ENCODE measurements around the gene POLK.
"Not testable (repeated sequence)": the region's sequence is repeated elsewhere in the genome, so short reads cannot be mapped to it uniquely, and the experiment has no call there.

The POLK gene

DNA sequence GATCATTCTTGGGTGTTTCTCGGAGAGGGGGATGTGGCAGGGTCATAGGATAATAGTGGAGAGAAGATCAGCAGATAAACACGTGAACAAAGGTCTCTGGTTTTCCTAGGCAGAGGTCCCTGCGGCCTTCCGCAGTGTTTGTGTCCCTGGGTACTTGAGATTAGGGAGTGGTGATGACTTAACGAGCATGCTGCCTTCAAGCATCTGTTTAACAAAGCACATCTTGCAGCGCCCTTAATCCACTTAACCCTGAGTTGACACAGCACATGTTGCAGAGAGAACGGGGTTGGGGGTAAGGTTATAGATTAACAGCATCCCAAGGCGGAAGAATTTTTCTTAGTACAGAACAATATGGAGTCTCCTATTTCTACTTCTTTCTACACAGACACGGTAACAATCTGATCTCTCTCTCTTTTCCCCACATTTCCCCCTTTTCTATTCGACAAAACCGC, 99.2 kb downstream of the POLK start:
- DNase-seq (ENCODE audit: low read depth), result not testable (repeated sequence)

DNA sequence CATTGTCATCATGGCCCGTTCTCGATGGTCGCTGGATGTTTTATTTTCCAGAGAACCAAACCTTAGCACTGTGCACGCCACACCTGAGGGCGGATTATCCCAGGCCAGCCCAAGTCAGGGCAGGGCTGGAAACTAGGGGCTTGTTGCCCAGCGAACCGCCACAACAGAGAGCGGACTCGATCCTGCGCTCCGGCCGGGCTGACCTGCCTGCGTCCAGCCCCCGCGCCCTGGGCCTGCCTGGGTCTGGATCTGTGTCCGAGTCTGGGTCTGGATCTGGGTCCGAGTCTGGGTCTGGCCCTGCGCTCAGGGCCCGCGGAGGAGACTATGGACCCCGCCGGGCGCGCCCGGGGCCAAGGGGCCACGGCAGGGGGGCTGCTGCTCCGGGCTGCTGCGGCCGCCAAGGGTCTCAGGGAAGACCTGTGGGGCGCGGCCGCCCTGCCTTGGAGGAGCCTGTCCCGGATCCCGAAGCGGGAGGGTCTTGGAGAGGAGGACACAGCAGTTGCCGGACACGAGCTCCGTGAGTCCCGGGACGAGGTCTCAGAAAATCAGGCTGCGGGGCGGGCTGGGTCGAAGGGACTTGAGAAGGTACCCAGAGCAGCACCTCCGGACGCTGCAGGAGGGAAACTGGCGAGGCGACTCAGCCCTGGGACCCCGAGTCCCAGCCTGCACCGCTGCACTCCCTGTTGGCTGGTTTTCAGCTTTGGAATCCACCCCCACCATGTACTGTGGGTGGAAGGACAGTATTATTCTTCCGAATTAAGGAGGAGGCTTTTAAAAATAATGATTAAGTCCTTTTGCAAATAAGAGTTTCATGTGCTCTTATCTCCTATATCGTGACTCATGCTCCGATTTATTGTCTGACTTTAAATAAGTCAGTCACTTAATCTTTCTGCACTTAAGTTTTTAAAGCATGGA, 99.9 kb downstream of the POLK start, which contains the start of gene ANKDD1B:
TSS of gene ANKDD1B (plus strand) at position 143 of the 915 bp plus-strand sequence. CDS start at position 325, 182 bp downstream.
- DNase-seq (ENCODE audit: low read depth), result no peak

DNA sequence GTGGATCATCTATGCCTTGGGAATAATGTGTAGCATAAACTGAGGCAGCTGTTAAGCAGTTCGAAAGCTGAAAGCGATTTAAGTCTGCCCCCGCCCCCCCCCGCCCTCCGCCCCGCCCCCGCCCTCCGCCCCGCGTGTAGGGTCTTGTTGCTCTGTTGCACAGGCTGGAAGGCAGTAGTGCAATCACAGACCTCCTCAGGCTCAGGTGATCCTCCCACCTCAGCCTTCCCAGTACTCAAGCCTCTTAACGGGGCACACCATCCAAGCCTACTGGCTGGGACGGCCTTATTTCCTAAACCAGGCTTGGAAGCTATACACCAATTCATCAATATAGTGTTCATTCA, 100.5 kb downstream of the POLK start:
- no peak for DNase-seq (ENCODE audit: low read depth)

DNA sequence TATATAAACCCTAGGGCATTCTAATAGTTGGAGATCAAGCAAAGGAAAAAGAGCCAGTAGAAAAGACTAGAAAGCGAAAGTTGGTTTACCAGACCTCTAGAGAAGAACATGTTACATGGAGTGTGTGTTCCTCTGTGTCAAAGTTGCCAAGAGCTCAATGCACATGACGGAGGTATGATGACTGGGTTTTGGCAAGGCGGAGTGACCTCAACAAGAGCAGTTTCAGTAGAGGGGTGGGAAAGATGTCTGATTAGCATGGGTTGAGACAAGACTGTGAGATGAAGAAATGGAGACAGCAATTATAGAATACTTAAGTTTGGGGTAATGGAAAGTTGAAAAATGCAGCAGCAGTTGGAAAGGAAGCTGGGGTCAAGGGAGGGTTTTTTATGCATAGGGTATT, 101.2 kb downstream of the POLK start:
- no peak for DNase-seq (ENCODE audit: low read depth)

DNA sequence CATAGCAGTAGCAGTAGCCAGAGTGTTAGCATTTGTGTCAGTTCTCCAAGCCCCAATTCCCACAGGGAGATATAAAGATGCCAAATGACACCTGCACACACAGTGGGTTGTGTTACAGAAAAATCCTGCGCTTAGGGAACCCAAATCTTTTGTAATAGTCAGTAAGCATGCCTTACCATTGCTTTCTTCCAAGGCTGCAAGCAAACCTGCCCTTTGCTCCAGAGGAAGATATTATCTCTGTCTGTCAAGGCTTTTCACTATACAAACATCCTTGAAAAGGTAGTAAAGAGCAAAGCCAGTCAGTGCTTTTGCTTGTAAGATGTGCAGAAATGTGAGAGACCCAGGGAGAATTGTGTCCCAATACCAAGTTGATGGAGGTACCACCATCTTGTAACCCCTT, 102.5 kb downstream of the POLK start:
- DNase-seq (ENCODE audit: low read depth), result no peak

DNA sequence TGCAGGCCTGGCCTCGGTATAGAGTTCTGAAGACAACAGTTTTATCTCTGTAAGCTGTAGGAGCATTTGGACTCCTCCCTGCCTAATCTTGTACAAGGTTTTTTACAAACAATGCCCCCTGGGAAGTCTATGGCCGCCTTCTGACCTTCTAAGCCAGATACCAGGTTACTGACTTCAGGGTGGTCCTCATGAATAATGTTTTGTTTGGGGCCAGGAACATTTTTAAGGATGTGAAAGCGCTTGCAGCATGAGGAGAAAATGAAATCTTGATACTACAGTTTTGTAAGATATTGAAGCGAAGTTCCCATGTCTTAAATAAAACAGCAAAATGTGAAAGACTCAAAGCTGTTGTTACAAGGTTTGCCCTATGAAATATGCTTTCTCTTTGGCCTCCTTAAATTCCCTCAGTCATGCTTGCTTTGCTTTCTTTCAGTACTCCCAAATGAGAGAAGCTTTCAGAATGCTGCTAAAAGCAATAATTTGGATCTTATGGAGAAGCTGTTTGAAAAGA, 104.7 kb downstream of the POLK start:
- DNase-seq (ENCODE audit: low read depth), result no peak

DNA sequence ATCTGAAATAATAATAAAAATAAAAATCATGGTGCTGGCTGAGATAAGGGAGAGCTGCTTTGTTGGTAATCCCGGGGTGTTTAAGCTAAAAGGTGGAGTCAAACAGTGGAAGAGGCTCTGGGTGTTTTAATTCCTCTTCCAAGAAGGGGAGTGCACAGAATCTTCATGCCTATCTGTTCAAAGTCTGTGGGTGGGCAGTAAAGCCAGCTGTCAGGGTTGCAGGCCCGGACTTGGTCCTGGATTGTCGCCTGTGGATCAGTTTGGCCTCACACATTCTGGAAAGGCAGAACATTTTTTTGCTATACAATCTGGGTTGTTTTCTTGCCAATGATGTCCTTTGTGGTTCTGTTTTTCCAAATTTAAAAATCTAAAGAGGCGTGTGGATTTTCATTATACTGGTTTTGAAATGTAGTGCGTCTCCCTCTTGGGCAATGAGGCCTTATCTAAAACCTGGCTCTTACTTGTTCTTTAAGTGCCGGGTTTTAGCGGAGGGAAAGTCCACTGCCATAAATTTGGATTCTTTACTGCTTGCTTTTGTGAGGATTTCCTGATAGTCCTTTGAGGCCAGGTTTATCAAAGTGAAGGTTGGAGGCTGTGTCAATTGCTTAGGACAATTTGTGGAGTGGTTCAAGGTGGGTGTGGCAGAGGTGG, 105.4 kb downstream of the POLK start:
- DNase-seq (ENCODE audit: low read depth), result no peak

DNA sequence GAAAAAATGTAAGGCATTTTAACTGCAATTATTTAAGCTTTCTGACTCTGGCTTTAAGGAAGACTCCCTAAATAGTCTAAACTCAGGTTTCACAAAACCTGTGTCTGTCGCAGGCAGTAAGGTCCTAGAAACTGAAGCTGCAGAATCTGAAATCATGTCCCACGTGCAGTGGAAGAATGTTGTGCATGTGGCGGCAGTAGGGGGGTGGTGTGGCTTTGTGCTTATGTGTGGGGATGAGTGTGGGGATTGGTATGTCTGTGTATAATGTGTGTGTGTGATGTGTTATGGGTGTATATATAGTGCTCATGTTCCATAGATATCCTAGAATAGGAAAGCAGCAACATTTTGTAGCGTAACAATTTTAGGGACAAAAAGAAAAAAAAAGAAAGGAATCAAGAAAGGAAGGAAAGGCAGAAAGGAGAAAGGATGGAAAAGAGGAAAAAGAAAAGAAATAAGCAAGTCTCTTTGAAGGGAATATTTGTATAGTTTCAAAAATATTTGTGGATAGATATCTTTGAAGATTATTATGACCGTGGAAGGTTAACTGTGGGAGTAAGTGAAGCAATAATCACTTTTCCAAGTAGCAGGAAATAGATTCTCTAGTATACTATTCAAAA, 106.2 kb downstream of the POLK start:
- DNase-seq (ENCODE audit: low read depth), result no peak

DNA sequence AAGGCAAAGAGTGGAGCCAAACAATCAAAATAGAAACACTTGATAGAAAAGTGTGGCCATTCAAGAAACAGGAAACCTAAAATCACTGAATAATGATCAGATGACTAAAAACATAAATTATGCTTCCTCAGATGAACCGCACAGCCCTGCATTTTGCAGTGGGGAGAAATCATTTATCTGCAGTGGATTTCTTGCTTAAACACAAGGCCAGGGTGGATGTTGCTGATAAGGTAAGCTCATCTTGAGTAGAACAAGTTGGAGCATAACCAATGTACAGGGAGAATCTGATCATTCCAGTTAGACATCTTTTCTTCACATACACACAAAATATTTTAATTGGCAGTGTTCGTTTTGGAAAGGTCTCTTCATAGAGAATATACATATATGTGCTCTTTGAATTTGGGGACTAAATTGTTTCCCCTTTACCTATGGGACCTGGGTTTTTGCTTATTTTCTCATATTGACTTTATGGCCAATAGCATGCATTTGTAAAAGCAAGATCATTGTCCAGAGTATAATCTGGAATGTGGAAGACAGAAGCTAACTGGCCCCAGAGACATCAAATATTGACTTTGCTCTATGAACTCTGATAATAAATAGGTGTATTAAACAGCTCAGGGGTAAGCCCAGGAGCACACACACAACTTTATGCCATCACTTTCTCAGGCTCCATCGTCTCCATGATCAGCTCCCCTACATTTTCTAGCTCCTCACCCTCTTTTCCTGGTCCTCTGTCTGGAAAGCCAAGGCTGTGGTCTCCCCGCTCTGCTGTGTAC, 108.7 kb downstream of the POLK start:
- no peak for DNase-seq (ENCODE audit: low read depth)

DNA sequence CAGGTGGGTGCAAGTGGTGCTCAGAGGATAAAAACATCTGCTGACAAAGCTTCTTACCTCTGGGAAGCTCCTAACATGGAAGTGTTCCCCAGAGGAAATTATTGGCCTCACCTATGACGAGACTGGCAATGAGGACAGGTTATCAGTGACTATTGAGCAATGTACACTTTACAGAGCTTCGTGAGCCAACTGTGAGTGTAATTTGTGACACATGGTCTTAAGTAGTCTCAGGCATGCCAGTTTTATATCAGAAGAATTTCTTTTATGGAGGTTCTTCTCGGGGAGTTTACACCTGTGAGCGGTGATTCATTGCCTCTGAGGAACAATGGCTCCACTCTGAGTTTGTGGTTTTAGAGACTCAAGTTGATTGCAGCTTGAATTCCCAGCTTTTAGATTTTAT, 110.9 kb downstream of the POLK start:
- DNase-seq (ENCODE audit: low read depth), result no peak

DNA sequence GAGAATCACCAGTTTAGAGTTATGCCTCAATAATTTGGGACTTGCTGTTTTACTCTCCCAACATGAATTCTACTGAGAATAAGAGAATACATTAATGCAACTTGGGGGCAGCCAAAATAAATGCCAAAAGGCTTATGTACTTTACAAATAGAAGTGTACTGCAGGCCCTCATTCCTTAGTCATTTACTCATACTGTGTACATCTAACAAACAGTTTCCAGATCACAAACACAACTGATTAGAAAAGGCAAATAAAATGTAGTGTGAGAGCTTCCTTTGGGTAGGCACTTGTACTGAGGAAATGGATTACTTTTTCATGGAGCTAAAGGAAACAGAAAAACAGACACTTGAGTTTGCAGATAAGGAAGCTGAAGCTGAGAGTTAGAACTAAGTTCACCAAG, 112.2 kb downstream of the POLK start:
- DNase-seq (ENCODE audit: low read depth), result no peak

DNA sequence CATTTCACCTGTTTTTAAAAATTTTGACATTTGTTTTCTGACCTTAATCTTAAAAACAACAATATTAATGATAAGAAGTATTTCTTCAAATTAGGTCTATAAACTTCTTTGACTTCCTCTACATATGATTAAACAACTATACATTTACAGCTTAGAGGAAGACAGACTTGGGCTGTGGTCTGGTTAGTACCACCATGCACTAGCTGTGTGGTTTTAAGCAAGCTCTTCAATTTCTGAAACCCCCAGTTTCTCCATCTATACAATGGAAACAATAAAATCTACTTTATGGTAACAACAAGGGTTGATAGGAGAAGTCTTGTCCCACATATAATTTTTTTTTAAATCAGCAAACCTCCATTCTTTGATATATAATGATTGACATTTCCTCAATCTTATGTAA, 115.3 kb downstream of the POLK start:
- no peak for DNase-seq (ENCODE audit: low read depth)

DNA sequence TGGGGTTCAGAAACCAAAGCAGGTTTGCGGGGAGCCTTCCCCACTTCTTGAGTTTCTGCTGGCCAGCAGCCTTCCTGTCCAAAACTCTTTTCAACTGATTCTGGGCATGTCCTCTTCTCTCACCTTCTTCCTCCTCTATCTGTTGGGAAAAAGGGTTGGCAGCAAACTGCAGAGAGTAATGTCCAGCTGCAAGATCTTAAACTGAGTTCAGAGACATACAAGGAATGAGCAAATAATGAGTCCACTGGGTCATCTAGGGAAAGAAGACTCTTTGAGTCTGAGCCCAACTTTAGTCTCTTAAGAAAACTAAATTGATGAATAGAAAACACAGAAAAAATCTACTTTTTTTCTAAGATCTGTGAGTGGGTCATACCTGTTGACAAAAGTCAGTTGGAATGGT, 116.1 kb downstream of the POLK start:
- DNase-seq (ENCODE audit: low read depth), result no peak

DNA sequence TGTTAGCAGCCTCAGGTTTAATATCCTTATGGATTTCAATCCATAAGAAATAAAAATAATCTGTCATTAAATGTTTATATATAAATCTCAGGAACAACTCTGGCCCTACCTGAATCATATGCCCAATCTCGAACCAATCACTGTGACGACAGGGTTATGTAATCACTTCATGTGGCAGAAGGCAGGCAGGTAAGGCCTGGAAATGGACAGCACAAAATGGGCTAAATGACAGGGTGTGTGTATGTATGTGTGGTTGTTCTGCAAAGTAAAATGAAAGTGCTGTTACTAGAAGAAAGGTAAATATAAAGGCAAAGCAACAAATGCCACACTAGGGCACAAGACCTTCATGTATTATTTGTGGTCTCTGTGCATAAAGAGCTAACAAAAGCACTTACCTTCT, 119.2 kb downstream of the POLK start:
- no peak for DNase-seq (ENCODE audit: low read depth)

DNA sequence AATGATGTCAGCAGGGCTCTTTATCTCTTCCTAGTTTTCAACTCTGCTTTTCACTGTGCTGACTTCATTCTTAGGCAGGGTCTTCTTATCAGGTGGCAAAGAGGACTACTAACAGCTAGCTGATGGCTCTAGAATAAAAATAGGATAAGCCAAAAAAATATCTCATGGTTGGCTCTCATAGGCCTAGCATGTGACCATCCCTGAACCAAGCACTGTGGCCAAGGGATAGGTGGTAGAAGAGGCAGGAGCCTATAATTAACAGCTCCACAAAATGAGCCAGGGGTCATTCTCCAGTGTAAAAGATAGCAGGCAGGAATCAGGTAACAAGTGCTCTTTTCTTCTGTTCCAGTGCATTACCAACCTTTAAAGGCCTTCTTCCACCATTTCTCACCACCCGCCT, 120.6 kb downstream of the POLK start:
- DNase-seq (ENCODE audit: low read depth), result no peak

DNA sequence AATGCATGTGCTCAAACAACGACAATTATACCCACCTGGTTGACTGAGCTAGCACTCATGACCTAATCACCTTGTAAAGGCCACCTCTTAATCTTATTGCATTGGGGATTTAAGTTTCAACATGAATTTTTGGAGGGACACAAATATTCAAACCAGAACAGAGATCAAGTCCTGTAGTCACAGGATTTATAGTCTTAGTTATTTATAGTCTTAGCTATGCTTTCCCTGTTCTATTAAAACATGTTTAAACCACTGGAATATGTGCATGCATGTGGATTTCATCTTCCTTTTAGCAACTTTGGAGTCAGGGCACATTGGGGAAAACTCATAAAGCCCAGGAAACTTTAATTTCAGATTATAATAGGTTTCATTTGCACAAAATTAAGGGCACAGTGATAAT, 126.3 kb downstream of the POLK start:
- no peak for DNase-seq (ENCODE audit: low read depth)

DNA sequence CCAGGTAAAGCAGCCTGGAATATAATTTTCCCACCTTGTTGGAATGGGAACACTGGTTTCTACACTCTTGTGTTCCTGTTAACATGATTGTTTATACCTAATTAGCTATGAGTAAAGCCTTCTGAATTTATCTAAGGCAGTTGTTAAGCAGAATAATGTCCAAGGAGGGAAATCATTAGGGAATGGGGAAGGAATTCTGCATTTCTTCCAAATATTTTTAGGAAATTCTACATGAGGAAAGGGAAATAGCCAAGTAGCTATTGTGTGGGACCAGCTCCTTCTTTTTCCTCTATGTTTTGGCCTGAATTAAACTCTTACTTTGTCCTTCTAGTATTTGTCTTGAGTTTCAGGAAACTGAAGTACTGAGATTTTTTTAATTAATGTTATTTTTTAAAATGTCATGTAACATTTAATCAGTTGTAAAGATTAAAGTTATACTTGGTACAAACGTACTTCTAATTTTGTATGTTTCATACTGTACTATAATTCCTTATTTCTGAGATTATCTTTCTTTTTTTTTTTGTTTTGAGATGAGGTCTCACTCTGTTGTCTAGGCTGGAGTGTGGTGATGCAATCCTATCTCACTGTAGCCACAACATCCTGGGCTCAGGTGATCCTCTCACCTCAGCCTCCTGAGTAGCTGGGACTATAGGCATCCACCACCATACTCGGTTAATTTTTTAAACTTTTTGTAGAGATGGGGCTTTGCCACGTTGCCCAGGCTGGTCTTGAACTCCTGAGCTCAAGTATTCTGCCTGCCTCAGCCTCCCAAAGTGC, 128.0 kb downstream of the POLK start:
- DNase-seq (ENCODE audit: low read depth), result no peak

DNA sequence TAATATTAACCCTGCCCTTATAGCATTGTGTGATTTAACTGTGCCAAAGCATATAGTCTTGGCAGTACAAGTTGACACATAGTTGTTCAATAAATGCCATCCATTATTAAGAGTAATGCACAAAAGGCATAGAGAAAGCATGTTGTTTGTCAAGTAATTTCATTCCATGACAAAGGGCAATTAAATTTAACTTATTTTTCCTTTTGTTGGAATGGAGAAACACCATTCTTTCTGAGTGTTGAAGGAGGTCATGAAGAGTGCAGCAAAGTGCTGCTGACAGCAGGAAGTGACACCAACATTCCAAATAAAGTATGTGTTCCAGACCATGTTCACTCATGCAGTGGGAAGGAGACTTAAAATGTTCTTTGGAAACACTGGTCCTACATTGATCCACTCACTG, 128.7 kb downstream of the POLK start:
- peak; percentile 8 for DNase-seq (ENCODE audit: low read depth)

DNA sequence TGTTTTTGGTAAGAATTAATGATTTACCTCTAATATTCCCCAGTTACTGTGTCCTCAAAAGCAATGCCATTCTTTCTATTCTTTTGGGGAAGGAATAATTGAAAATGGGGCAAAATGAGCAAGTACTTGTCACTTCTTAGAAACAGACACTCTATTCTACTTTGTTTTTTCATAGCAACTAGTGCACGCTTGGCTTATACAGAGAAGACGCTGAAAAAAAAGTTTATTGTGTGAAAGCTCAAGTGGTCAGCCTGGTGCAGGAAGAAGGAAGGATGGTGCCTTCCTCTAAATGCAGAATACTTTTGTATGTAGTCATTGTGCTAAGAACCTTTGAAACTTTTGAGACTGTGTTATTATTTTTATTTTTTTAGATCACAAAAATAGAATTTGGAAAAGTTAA, 129.1 kb downstream of the POLK start:
- no peak for DNase-seq (ENCODE audit: low read depth)

DNA sequence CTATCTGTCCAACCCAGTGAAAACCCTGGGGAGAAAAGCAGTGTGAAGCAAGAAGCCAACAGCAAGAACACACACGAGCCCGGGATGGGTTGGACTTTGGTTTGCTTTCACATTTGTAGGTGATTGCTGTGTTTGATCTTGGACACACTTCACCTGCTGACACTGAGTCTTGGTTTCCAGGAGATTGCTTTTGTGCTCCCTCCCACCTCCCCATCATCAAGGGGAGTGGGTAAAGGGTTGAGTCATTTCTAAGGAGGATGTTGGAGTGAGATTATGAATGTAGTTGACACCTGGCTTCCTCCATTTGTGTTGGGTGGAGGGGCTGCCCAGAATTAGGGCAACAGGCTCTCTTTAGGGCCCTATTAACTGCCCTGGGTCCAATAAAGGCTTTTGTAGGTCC, 137.0 kb downstream of the POLK start:
- DNase-seq (ENCODE audit: low read depth), result no peak

All from fibroblast of the conjunctiva (primary cell).